HT1080 (cell line): Measurements from ENCODE around the gene GNA15. TPM values are rescaled to one million over a fixed set of nuclear protein-coding genes. Genes with fewer than 3 reads are reported as not detected.

Experiments
- DNase-seq: peaks from one replicate; pipeline ENCODE4 v3.0.0-alpha.2; 2015; ENCODE audit warnings: low read depth
- total RNA-seq: library from RNA; depleted of rRNA; stranded (reverse); fragments of >200 nt; shearing (Covaris generic); gene quantifications from 2 replicates; pipeline ENCODE4 v1.2.3, GENCODE V29; 2014

Gene GNA15
- total RNA-seq, 1 experiment from 2014 or later: 0.05 TPM

- no peak for DNase-seq
These were observed 16.0 kb upstream of the GNA15 start for GRCh38 chr19:3119693-3120380.

GRCh38 chr19:3120611-3121276 lies 15.1 kb upstream of the GNA15 start:
- no peak for DNase-seq

- DNase-seq: no peak
These were observed 14.4 kb upstream of the GNA15 start for GRCh38 chr19:3121396-3121795.

- no peak for DNase-seq
These were observed 13.9 kb upstream of the GNA15 start for GRCh38 chr19:3121821-3122511.

- no peak for DNase-seq
These were observed 13.3 kb upstream of the GNA15 start for GRCh38 chr19:3122512-3122870.

GRCh38 chr19:3123088-3123721 lies 12.6 kb upstream of the GNA15 start:
- DNase-seq: no peak

- DNase-seq: no peak
These were observed 11.9 kb upstream of the GNA15 start for GRCh38 chr19:3123956-3124355.

GRCh38 chr19:3124630-3125029 lies 11.2 kb upstream of the GNA15 start:
- DNase-seq: no peak

GRCh38 chr19:3125900-3126524 lies 9.8 kb upstream of the GNA15 start:
- DNase-seq: peak; percentile 40

- DNase-seq: peak; percentile 46
These were observed 6.7 kb upstream of the GNA15 start for GRCh38 chr19:3129112-3129511.

- DNase-seq: no peak
These were observed 4.7 kb upstream of the GNA15 start for GRCh38 chr19:3131168-3131567.

- no peak for DNase-seq
These were observed 2.7 kb upstream of the GNA15 start for GRCh38 chr19:3132971-3133792.

- no peak for DNase-seq
These were observed 2.1 kb upstream of the GNA15 start for GRCh38 chr19:3133793-3134116.

- DNase-seq: no peak
These were observed 837 bp downstream of the GNA15 start for GRCh38 chr19:3136684-3137055.

GRCh38 chr19:3137119-3137518 lies 1.3 kb downstream of the GNA15 start:
- DNase-seq: no peak

- no peak for DNase-seq
These were observed 2.4 kb downstream of the GNA15 start for GRCh38 chr19:3138268-3138667.

GRCh38 chr19:3140667-3141038 lies 4.8 kb downstream of the GNA15 start:
- DNase-seq: no peak

- peak; percentile 93 for DNase-seq
These were observed 6.4 kb downstream of the GNA15 start for GRCh38 chr19:3142292-3142670.

- no peak for DNase-seq
These were observed 7.0 kb downstream of the GNA15 start for GRCh38 chr19:3142781-3143337.

GRCh38 chr19:3145909-3146676 lies 10.3 kb downstream of the GNA15 start:
- DNase-seq: no peak
